ENCODE results near the gene SELENOF.
"Not testable (repeated sequence)": the region's sequence is repeated elsewhere in the genome, so short reads cannot be mapped to it uniquely, and the experiment has no call there.

SELENOF gene

DNA sequence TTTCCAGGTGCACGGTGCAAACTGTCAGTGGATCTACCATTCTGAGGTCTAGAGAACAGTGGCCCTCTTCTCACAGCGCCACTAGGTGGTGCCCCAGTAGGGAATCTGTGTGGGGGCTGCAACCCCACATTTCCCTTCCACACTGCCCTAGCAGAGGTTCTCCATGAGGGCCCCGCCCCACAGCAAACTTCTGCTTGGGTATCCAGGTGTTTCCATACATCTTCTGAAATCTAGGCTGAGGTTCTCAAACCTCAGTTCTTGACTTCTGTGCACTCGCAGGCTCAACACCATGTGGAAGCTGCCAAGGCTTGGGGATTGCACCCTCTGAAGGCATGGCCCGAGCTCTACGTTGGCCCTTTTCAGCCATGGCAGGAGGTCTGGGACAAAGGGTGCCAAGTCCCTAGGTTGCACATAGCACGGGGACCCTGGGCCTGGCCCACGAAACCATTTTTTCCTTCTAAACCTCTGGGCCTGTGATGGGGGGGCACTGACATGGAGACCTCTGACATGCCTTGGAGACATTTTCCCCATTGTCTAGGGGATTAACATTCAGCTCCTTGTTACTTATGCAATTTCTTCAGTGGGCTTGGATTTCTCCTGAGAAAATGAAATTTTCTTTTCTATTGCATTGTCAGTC, 10.5 kb upstream of the SELENOF start:
- no peak for DNase-seq (ENCODE audit: low read depth, low spot score)
- H3K4me3 ChIP-seq (ENCODE audit: low read length): no peak overlapping the region

- no peak overlapping the region for H3K4me3 ChIP-seq (ENCODE audit: low read length)
Observed at GRCh38 chr1:86922445-86922844, 8.5 kb upstream of the SELENOF start.

DNA sequence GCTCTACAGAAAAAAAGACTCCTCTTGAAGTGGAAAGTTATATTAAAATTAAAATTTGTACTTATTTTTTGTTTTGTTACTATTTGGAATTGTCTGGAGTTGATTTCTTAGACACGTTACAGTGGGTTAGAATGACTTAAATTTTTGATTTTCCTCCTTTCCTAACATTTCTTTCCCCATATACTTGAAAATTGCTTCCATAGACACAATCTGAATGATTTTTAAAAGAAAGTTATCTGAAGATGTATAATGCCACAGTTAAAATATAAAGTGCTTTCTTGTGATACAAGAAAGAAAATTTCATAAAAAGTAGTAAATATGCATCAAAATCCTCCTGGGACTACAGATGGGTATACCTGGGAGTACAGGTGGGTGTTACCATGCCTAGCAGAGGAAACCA, 2.8 kb upstream of the SELENOF start:
- H3K4me3 ChIP-seq (ENCODE audit: low read length): no peak overlapping the region
- DNase-seq (ENCODE audit: low read depth, low spot score): no peak

More at GRCh38 chr1:86922445-86922844, 8.5 kb upstream of the SELENOF start:
- no peak for DNase-seq (ENCODE audit: low read depth, low spot score)

GRCh38 chr1:86915737-86916235, 1.9 kb upstream of the SELENOF start:
- DNase-seq (ENCODE audit: low read depth, low spot score): no peak

DNA sequence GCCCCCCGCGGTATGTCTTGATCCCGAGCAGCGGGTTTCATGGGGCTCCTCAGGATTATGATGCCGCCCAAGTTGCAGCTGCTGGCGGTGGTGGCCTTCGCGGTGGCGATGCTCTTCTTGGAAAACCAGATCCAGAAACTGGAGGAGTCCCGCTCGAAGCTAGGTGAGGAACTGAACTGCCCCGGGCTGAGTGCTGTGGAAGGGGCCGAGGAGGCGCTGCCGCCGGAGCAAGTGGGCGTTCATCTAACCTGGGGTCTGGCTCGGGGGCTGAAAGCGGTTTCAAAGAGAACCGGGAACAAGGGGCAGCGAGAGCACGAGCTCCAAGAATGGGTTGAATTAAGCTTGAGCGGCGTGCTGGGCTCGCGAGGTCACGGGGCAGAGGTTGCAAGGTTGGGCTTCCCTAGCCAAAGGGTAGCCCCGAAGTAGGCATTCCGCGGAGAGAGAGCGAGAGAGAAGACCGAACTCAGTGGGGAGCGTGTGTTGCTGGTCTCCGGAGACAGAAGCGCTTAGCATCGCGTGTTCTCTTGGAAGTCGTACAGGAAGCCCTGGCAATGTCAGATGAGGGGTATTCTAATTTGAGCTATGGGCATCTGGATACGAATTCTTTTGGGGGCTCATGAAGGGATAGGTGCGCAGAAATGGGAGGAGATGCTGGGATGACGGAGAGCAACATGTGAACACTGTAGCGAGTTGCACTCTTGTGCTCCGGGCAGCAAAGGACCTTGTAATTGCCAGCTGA, 1.2 kb upstream of the SELENOF start:
- H3K4me3 ChIP-seq (ENCODE audit: low read length): peak overlapping the region; percentile 95
- DNase-seq (ENCODE audit: low read depth, low spot score): peak; percentile 38

More at GRCh38 chr1:86915737-86916235, 1.9 kb upstream of the SELENOF start:
- H3K4me3 ChIP-seq (ENCODE audit: low read length): peak overlapping the region; percentile 95

DNA sequence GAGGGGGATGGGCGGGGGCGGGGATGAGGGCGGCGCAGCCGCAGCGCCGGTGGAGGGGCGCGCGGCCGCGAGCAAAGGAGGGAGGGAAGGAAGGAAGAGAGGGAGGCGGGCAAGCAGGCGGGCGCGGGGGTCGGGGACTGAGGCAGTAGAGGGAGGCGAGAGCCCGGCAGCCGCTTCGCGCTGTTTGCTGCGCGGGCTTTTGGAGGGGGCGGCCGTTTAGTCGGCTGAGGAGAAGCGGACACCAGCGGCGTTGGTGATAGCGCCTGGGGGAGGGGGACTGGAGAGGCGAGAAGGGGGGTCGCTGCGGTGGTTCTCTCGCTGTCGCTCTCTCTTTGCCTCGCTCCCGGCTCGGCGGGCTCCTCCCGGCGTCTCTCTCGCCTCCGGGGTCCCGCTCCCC, 673 bp upstream of the SELENOF start, which contains the start of gene HS2ST1:
TSS of gene HS2ST1 (plus strand) at position 35 of the 397 bp plus-strand sequence.
- H3K4me3 ChIP-seq (ENCODE audit: low read length): peak within 1 kb of the TSS; percentile 95
- DNase-seq (ENCODE audit: low read depth, low spot score): no peak

DNA sequence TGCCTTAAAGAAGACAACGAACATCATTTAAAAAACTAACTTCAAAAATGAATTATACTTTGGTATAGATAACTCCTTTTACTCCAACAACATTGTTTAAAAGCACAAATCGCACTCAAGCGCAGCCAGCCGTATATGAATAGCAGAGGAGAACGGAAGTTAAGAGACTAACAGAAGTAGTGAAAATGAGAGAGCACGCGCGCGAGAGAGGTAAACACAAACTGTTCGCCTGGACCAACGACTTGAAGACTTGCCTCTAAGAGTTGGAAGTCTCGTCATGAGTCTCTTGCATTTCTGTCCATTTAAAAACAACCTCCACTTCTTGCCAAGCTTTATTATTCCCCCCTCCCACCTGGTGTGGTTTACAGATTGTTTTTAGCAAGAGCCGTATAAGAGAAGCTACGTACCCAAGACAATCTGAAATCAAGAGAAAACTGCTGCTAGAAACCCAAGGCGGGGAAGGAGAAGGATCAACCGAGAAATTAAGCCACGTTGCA, 479 bp downstream of the SELENOF start:
- peak overlapping the region; percentile 85 for H3K4me3 ChIP-seq (ENCODE audit: low read length)
- peak; percentile 37 for DNase-seq (ENCODE audit: low read depth, low spot score)

- H3K4me3 ChIP-seq (ENCODE audit: low read length): peak overlapping the region; percentile 85
- no peak for DNase-seq (ENCODE audit: low read depth, low spot score)
Observed at GRCh38 chr1:86912281-86912900, 1.5 kb downstream of the SELENOF start.

DNA sequence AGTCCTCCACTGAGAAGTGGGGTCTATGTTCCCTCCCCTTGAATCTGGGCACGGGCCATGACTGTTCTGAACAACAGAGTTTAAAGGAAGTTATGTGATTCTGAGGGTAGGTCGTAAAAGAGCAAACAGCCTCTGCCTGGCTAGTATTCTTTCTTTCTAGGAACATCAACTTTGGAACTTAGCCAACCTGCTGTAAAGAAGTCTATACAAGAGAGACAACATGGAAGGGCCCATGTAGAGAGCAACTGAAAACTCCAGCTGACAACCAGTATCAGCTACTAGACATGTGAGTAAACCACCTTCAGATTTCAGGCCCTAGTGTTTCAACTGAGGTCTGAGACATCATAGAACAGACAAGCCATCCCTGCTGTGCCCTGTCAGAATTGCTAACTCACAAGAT, 7.5 kb downstream of the SELENOF start:
- no peak for DNase-seq (ENCODE audit: low read depth, low spot score)
- H3K4me3 ChIP-seq (ENCODE audit: low read length): no peak overlapping the region

GRCh38 chr1:86905875-86906274, 8.1 kb downstream of the SELENOF start:
- H3K4me3 ChIP-seq (ENCODE audit: low read length): no peak overlapping the region
- DNase-seq (ENCODE audit: low read depth, low spot score): no peak

GRCh38 chr1:86899401-86899800, 14.5 kb downstream of the SELENOF start:
- H3K4me3 ChIP-seq (ENCODE audit: low read length); DNase-seq (ENCODE audit: low read depth, low spot score): not testable (repeated sequence)

DNA sequence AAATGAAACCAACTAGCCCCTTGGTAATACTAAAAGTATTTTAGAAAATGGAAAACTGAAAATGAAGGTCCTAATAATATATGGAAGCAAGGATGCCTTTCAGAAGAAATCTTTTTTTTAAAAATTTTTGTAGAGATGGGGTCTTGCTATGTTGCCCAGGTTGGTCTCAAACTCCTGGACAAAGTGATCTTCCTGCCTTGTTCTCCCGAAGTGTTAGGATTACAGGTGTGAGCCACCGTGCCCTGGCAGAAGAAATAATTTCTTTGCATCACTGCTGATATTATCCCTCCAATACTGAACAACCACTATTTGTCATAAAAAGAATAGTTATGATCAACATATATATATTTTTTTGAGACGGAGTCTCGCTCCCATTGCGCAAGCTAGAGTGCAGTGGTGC, 25.6 kb downstream of the SELENOF start:
- H3K4me3 ChIP-seq (ENCODE audit: low read length): no peak overlapping the region
- no peak for DNase-seq (ENCODE audit: low read depth, low spot score)

GRCh38 chr1:86887479-86888162, 26.3 kb downstream of the SELENOF start:
- DNase-seq (ENCODE audit: low read depth, low spot score): no peak

GRCh38 chr1:86875722-86876121, 38.2 kb downstream of the SELENOF start:
- no peak overlapping the region for H3K4me3 ChIP-seq (ENCODE audit: low read length)
- DNase-seq (ENCODE audit: low read depth, low spot score): no peak

More at GRCh38 chr1:86887479-86888162, 26.3 kb downstream of the SELENOF start:
- H3K4me3 ChIP-seq (ENCODE audit: low read length): no peak overlapping the region

DNA sequence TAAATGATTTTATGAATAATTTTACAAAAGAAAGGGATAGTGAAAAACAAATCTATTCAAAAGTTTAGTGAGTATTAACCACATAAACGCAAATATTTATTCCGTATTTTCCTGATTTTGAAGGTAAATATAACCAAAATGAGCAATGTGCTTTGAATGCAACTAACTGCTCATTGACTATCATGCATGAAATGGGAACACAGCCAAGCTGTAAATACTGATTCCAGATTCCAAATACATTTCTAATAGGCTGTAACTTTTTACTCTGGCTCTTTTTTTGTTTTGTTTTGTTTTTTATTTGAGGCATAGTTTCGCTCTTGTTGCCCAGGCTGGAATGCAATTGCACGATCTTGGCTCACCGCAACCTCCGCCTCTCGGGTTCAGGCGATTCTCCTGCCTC, 41.8 kb downstream of the SELENOF start:
- H3K4me3 ChIP-seq (ENCODE audit: low read length): no peak overlapping the region
- DNase-seq (ENCODE audit: low read depth, low spot score): no peak

GRCh38 chr1:86871001-86871400, 42.9 kb downstream of the SELENOF start:
- no peak overlapping the region for H3K4me3 ChIP-seq (ENCODE audit: low read length)
- no peak for DNase-seq (ENCODE audit: low read depth, low spot score)

GRCh38 chr1:86868477-86868876, 45.4 kb downstream of the SELENOF start:
- H3K4me3 ChIP-seq (ENCODE audit: low read length): no peak overlapping the region
- DNase-seq (ENCODE audit: low read depth, low spot score): no peak

- DNase-seq (ENCODE audit: low read depth, low spot score); H3K4me3 ChIP-seq (ENCODE audit: low read length): not testable (repeated sequence)
Observed at GRCh38 chr1:86867278-86867677, 46.6 kb downstream of the SELENOF start.

DNA sequence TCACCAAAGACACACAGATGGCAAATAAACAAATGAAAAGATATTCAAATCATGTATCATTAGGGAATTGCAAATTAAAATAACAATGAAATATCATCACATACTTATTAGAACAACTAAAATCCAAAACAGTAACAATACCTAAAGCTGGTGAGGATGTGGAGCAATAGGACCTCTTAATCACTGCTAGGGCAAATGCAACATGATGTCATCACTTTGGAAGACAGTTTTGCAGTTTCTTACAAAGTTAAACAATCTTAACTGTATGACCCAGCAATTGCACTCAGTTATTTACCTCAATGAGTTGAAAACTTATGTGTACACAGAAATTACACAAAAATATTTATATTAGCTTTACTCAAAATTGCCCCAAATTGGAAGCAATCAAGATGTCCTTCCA, 47.3 kb downstream of the SELENOF start:
- no peak for DNase-seq (ENCODE audit: low read depth, low spot score)
- H3K4me3 ChIP-seq (ENCODE audit: low read length): no peak overlapping the region
